GM18867 (cell line): ENCODE measurements around the gene PALLD.

ENCODE experiments used
- ATAC-seq: cut with Tn5 transposase; IDR thresholded peaks from one replicate; pipeline ENCODE4 v1.9.1; 2021; ENCODE audit warnings: mild to moderate bottlenecking, moderate library complexity; ENCODE audit not compliant: unreplicated experiment

The PALLD gene

DNA sequence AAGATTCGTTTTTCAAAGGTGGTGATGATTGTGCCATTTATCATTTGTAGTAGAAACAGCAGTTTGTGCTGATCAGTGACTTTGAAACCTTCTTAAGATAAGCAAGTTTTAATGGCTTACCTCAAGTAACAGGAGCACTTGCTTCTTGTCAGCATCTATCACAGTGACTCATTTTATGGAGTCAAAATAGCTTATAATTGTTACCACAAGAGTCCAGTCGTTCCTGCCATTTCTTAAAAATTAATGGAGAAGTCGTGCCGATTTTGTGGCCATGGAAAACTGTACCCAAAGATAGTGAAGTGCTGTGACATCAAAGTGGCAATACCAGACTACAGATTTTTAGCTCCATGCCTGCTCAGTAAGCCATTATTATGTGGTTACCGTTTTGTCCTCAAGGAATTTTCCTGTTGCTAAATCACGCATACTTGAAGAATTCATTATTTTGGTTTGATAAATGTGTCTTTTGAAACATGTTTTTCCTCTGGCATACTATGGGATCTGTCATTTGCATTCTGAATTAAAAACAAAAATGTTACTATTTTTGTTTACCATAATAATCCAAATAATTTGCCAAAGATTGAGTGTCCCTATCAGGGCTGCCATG is 383.3 kb downstream of the PALLD start:
- ATAC-seq = no peak

DNA sequence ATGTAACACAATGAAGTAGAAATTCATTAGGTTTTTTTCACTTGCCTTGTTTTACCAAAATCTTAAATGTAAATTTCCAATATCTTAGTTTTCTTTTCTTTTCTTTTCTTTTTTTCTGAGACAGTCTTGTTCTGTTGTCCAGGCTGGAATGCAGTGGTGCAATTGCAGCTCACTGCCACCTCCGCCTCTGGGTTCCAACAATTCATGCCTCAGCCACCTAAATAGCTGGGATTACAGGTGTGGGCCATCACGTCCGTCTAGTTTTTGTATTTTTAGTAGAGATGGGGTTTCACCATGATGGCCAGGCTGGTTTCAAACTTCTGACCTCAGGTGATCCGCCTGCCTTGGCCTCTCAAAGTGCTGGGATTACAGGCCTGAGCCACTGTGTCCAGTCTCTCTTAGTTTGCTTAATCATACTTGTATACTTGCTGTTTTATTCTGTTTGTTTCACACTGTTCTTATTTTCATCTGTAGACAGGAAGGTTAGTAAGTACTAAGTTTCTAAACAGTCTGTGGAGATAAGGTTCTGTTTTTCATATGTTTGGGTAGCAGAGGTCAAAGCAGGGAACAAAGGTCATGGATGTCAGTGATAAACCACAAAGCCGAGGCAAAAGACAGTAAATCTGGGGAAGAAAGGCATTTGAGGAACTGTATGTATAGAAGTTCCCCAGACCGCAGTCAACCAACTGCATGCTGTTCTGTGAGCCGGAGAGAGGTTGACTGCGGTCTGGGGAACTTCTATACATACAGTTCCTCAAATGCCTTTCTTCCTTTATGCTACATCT is 384.2 kb downstream of the PALLD start:
- ATAC-seq = peak; percentile 54

DNA sequence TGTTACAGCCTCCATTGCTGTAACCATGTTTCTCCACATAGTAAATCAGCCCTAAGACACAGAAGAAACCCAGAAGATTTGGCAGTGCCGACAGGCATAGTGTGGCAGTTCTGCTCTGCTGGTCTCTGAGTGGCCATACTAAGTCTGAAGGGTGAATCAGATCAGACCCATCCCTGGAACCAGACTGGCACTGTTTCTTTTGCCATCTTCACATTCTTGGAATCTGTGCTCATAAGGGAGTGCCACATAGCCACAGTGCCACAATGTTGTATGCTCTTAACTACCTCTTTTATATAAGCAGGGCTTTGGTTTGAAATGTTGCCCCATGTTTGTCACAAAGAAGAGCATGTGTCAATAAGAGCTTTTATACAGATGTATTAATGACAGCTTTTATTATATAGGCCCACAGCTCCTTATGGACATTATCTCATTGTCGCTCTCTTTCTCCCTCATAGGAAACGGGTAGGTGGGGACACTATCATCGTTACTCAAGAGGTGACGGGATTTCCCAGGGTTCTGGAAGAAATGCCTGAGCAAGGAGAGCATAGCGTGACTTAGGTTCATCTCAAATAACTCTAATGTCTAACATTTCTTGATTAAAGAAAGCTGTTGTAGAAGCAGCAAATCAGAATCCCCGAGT is 385.0 kb downstream of the PALLD start:
- ATAC-seq = peak; percentile 5

DNA sequence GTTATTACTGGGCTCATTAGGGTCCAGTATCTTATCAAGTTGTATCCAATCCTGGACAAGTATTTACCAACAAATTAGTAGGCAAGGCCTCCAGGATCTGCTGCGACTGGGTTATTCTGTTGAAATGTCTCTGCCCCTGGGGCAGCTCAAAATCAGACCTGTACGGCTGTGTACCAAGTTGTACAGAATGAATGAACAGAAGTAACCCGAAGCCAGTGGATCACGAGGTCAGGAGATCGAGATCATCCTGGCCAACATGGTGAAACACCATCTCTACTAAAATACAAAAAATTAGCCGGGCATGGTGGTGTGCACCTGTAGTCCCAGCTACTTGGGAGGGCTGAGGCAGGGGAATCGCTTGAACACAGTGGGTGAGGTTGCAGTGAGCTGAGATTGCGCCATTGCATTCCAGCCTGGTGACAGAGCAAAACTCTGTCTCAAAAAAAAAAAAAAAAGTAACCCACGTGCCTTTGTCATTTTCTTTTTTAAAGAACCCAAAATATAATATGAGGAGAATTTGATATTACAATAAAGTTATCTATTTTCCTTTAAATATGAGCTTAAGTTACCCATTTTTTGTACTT is 385.9 kb downstream of the PALLD start:
- ATAC-seq = no peak

DNA sequence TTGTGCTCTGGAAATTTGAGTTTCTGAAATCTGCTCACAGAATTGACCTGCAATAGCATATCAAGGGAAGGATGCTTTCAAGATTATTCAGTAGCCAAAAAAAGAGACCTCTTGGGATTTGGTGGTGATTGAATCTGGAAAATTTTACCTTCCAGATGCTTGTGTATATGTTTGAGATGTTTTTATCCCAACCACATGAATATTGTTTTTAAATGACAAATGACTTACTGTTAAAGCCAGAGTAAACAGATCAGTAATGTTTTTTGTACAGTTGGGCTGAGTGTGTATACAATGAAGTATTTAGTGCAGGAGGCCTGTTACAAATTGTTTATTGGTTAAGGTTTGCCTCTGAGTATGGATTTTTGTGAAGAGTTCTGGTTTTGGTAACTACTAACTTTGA is 386.7 kb downstream of the PALLD start:
- ATAC-seq = no peak

DNA sequence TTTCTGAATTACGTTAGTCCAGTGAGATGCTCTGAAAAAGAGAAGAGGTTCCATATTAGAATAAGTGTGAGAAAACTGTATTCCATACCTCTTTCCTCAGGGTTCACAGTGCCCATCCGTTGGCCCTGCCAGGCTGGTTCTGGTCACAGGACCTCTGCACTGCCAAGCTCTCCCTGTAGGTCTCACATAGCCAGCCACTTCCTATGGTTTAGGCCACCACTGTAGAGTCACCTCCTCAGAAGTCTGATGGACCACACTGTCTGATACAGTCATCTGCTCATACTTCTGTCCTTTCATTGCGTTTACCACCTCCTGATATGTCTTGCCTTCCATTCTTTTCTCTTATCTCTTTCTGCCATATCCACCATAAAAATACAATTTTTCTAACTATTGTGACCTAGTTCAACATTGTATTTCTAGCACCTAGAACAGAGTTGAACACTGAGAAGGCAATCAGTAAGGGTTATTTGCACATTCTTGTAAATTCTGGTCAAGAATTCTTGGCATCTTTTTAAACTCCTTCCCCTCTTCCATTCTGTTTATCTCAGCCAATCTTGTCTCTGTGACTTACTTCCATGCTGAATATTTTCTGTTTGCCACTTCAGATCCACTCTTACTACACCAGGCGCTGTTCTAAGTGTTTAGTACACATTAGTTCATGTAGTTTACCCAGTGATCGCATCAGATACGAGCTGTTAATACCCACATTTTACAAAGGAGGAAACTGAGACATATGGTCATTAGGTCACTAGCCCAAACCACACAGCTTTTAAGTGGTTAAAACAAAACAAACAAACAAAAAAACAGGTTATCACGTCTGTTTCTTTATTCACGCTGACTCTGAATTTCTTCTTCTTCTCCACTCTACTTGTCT is 387.6 kb downstream of the PALLD start:
- no peak for ATAC-seq

DNA sequence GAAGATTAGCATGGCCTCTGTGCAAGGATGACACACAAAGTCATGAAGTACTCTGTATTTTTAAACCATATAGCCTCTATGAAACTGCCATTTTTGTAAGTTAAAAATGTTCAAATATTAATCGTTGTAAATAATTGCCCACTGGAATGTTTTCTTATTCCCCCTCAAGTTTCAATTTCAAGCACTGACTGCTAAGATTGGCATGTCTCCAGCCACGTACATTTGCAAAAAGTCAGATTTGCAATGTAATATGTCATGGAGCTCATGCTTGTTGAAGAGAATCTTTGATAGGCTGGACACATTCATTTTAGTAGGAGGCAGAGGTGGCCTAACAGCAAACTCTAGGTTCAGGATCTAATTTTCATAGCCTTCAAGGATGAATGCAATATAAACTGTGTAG is 388.5 kb downstream of the PALLD start:
- ATAC-seq = no peak

DNA sequence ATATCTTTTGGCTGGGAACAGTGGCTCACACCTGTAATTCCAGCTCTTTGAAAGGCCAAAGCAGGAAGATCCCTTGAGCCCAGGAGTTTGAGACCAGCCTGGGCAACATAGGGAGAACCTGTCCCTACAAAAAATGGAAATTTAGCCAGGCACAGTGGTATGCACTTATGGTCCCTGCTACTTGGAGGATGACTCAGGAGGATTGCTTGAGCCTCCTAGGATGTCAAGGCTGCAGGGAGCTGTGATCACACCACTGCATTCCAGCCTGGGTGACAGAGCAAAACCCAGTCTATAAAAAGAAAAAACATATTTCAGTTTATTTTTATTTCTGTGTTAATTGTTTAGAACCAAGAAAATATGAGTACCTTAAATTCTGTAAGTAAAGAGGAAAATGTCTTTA is 389.5 kb downstream of the PALLD start:
- no peak for ATAC-seq

DNA sequence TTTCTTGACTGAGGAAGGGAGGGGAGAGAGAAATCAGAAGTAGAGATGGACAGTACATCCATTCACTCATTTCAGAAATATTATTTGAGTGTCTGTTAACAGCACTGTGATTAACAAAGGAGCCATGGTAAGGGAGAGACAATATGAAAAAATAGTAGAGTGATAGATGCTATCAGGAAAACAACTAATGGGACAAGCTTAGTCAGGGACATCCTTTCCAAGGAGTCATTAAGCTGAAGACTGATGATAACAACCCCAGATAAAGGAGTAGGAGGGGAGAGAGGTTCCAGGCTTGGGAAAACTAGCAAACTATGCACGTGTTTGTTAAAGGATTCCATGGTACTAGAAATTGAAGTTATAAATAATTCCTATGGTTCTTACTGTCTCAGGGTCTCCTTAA is 391.0 kb downstream of the PALLD start:
- ATAC-seq = no peak

DNA sequence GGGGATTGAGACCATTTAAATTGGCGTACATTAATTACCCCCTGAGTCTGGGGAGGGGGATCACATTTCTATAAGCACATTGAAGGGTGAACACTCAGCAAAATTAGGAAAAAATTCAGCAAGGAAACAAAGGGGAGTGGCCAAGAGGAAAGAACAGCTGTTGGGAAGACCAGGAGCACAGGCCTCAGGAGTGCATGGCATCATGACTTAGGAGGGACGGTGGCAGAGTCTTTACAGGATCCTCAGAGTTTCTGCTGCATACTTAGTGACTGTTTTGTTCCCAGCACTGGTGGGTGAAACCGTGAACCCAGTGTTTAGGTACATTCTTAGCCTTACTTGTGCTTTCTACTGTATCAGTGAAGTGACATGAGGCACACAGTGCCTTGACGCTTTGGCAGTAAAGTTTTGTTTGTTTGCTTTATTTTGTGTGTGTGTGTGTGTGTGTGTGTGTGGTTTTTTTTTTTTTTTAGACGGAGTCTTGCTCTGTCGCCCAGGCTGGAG is 391.9 kb downstream of the PALLD start:
- no peak for ATAC-seq

DNA sequence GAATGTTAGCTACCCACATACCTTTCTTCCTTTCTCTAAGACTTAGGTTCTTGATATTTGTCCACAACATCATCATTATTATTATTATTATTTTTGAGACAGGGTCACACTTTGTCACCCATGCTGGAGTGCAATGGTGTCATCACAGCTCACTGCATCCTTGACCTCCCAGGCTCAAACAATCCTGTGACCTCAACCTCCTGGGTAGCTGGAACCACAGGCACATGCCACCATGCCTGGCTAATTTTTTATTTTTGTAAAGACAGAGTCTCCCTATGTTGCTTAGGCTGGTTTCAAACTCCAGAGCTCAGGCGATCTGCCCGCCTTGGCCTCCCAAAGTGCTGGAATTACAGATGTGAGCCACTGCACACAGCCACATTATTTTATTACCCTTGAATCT is 394.2 kb downstream of the PALLD start:
- no peak for ATAC-seq

DNA sequence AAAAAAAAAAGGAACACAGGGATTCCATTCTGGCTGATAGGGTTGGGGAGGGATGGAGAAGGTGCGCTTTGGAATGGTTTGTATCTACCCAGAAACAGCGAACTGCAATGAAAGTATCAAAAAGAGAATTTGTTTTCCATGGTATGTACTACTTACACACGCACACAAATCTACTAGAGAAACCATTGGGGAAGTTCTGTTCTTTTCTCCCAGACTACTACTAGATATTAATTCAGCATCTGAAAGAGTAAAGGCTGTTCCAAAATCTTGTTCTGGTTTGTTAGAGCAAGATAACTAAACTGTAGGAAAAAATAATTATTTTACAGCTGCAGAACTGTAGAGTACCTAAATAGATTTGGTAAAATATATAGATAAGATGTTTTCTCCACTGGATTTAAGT is 394.8 kb downstream of the PALLD start:
- ATAC-seq = no peak

DNA sequence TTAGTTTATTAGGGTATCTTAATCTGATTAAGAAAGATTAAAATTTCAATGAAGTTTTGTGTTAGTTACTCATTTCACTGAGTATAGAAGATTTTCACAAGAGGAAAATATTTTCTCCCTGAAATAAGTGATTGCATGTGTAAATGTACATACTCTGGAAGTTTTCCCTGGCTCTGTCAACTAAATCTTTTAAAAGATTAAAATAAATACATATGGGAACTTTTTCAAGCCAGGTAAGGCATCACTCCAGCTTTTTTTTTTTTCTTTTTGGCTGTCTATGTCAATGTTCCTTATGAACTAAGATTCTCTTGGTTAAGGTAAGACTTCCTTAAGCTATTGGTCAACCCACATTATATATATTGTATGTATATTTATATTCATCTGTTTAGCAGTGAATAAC is 395.6 kb downstream of the PALLD start:
- no peak for ATAC-seq

DNA sequence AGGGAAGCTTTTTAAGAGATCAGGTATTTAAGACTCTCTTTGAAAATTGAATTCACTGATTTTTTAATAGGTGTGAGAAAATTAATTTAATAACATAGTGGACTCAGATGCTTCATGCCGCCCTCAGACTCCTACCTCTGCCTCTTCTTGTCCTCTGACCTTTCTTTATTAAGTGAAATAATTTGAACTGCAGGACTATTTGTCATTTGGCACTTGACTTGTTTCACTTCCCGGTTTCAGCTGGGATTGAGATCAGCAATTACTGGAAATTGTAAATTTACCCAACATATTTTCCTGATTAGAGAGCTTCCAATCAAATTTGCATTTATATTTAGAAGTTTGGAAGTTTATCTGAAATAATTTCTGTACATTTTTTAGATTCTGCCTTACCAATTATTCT is 396.4 kb downstream of the PALLD start:
- ATAC-seq = no peak

DNA sequence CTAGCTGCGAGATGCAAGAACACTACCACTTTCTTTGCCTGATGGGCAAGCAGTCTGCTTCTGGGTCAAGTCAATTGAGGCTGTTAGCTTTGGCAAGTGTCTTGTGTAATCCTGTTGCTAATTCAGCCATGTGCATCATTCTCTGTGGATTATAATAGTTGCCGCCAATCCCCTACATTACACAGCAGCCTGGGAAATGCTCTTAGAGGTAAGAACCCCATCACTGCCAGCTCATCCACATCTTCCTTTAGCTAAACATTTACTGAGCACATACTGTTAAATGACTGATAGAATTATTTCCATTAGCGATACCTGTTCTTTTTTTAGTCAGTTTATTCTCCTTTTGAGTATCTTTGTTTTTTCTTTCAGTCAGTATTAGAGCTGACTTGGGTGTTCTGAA is 397.0 kb downstream of the PALLD start:
- no peak for ATAC-seq

DNA sequence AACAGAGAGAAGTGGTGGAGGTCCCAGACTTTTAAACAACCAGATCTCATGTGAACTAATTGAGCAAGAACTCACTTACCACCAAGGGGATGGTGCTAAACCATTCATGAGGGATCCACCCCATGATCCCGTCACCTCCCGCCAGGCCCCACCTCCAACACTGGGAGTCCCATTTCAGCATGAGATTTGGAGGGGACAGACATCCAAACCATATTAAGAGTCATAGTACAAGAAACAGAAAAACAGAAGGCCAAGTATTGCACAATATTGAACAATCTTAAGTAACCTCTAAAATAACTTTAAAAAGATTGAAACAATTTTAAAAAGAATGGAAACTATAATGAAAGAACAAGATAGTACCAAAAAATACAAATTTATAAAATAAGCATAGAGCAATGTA is 403.2 kb downstream of the PALLD start:
- ATAC-seq = no peak

DNA sequence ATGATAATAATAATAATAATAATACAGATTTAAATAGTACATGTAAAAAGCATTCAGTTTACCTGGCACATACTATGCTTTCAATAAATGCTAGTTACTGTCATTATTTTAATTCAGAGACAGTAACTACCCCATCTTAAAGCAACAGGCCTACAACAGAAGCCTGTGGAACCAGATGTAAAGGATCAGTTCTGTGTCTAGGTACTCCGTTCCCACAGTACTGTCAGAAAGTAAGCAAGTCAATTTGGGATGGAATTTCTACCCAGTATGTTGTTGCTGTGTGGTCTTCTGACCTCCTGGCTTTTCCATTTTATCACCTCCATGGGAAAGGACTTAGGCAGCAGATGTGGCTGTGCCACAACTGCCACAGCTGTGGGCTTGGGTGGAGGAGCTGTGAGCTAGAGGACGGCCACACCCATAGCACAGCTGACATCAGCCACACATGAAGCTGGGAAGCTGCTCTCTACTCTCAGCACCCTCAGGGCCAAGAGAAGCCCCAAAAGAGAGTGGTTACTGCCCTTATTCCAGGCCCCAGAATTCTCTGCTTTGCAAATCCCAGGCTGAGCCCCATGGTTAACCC is 410.4 kb downstream of the PALLD start:
- ATAC-seq = no peak

DNA sequence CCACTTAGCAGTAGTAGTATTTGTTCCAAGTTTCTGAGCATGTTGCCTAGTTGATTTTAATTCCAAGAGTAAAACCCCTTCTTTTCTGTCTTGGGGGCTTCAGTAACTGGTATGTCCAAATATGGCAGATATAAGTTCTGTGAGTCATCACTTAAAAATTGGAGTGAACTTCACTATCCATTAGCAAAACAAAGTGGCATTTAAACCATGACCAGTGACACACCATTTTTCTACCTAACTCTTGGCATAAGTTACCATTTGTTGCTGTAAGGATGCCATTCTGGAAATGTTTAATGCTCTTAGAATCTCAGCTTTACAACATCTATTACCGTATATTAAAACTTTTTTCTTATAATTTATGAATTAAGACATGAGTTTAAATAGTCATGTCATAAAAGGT is 411.2 kb downstream of the PALLD start:
- ATAC-seq = no peak

DNA sequence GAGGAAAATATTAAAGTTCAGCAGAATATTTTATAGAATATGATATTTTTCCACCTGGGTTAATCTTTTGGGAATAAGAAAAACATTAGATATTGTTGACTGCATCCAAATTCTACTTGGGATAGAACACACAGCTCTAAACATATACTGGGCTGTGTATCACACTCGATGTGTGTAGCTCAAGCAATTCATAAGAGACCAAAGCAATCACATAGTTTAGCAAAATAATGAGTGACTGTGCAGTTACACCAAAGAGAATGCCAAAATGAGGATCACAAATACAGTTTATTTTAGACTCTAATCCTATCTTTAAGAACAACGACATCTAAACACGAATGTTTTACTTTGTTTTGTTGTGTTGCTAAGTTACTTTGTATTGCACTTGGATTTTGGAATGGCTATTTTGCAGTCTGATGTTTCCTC is 412.0 kb downstream of the PALLD start:
- ATAC-seq = no peak

DNA sequence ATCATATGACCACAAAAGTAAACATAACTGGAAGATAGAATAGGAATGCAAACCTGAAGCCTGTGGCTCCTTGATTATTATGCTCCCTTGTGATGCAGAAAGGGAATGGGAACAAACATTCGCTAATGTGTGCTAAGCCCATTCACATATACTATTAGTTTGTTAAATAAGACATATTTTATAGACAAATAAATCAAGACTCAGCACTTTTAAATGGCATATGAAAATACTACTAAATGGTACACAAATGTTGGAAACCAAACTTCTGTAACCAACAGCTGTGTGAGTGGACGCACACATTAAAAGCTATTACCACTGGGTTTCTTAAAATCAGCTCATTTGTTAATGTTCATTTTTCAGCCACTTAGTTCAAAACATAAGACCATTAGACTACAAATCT is 417.2 kb downstream of the PALLD start:
- ATAC-seq = no peak
